ENCODE results near the gene GABRR2.

The GABRR2 gene

DNA sequence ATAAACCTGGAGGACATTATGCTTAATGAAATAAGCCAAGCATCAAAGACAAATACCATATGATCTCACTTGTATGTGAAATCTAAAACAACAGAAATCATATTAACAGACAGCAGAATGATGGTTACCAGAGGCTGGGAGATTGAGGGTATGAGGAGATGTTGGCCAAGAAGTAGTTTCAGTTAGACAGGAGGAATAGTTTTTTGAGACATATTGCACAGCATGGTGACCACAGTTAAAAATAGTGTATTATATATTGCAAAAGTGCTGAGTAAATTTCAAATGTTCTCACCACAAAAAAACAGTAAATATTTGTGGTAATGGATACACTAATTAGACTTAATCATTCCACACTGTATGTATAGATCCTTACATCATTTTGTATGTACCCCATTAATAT is 99.7 kb downstream of the GABRR2 start:
- in situ Hi-C loops (cut with HindIII; ENCODE audit: low sequenced_read_pairs) = no loop called here
- no peak for DNase-seq (ENCODE audit: low read depth)
- no peak overlapping the region for H3K4me3 ChIP-seq (ENCODE audit: low read depth, low read length)
- TF ChIP-seq CTCF (IDR thresholded peaks at IDR 0.05; ENCODE audit: low read depth, low read length, missing control alignments) = no peak

GRCh38 chr6:89214197-89214596 is 100.9 kb downstream of the GABRR2 start:
- no peak for DNase-seq (ENCODE audit: low read depth)
- H3K4me3 ChIP-seq (ENCODE audit: low read depth, low read length) = no peak overlapping the region
- TF ChIP-seq CTCF (IDR thresholded peaks at IDR 0.05; ENCODE audit: low read depth, low read length, missing control alignments) = no peak
- in situ Hi-C loops (cut with HindIII; ENCODE audit: low sequenced_read_pairs) = no loop called here

- TF ChIP-seq CTCF (IDR thresholded peaks at IDR 0.05; ENCODE audit: low read depth, low read length, missing control alignments) = no peak
- no peak overlapping the region for H3K4me3 ChIP-seq (ENCODE audit: low read depth, low read length)
- in situ Hi-C loops (cut with HindIII; ENCODE audit: low sequenced_read_pairs) = no loop called here
- no peak for DNase-seq (ENCODE audit: low read depth)
Observed at GRCh38 chr6:89212472-89212871, 102.6 kb downstream of the GABRR2 start.

DNA sequence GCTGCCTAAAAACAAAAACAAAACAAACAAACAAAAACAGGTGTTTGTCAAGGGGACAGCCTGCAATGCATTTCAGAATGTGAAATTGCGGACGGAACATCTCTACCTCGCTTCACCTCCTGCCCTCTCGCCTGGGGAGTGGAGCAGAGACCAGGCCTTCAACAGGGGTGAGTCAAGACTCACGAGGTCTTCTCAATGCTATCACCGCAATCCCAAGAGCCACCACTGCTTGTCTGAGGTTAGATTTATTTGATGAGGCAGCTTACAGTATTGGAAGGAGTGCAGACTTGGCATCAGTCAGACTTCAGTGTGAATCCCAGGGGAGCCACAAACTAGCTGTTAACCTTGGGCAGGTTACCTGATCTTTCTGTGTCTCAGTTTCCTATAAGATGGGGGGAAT is 105.6 kb downstream of the GABRR2 start:
- DNase-seq (ENCODE audit: low read depth) = no peak
- in situ Hi-C loops (cut with HindIII; ENCODE audit: low sequenced_read_pairs) = no loop called here
- no peak for TF ChIP-seq CTCF (IDR thresholded peaks at IDR 0.05; ENCODE audit: low read depth, low read length, missing control alignments)
- H3K4me3 ChIP-seq (ENCODE audit: low read depth, low read length) = no peak overlapping the region

- no peak for TF ChIP-seq CTCF (IDR thresholded peaks at IDR 0.05; ENCODE audit: low read depth, low read length, missing control alignments)
- in situ Hi-C loops (cut with HindIII; ENCODE audit: low sequenced_read_pairs) = no loop called here
- no peak for DNase-seq (ENCODE audit: low read depth)
- no peak overlapping the region for H3K4me3 ChIP-seq (ENCODE audit: low read depth, low read length)
Observed at GRCh38 chr6:89208551-89208950, 106.5 kb downstream of the GABRR2 start.
